ENCODE results near the gene NEDD1. TPM values are rescaled to one million over a fixed set of nuclear protein-coding genes. Genes with fewer than 3 reads are reported as not detected.

The NEDD1 gene
- total RNA-seq, 1 experiment from 2014 or later: 17.2 TPM

DNA sequence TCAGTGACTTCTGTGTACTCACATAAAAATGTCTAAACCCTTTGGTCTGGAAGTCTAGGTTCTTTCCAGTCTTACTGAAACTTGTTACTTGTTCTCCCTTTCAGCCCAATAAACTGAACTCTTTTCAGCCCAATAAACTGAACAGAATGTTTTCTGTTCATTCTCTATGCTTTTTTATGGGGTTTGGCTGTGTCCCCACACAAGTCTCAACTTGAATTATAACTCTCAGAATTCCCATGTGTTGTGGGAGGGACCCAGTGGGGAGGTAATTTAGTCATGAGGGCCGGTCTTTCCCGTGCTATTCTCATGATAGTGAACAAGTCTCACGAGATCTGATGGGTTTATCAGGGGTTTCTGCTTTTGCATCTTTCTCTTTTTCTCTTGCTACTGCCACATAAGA is 15.0 kb upstream of the NEDD1 start:
- H2BK15ac ChIP-seq (ENCODE audit: low read depth, low read length): no peak overlapping the region
- no peak overlapping the region for H3T11ph ChIP-seq (ENCODE audit: low read length)
- no peak overlapping the region for H3K4me2 ChIP-seq (ENCODE audit: insufficient read depth, insufficient read length, low read length)
- no peak overlapping the region for H2AK5ac ChIP-seq (ENCODE audit: insufficient read length, low read length)
- TF ChIP-seq, protein P1, sequence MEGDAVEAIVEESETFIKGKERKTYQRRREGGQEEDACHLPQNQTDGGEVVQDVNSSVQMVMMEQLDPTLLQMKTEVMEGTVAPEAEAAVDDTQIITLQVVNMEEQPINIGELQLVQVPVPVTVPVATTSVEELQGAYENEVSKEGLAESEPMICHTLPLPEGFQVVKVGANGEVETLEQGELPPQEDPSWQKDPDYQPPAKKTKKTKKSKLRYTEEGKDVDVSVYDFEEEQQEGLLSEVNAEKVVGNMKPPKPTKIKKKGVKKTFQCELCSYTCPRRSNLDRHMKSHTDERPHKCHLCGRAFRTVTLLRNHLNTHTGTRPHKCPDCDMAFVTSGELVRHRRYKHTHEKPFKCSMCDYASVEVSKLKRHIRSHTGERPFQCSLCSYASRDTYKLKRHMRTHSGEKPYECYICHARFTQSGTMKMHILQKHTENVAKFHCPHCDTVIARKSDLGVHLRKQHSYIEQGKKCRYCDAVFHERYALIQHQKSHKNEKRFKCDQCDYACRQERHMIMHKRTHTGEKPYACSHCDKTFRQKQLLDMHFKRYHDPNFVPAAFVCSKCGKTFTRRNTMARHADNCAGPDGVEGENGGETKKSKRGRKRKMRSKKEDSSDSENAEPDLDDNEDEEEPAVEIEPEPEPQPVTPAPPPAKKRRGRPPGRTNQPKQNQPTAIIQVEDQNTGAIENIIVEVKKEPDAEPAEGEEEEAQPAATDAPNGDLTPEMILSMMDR (conservative IDR thresholded peaks at IDR 0.05): no peak
- no peak overlapping the region for H3K56ac ChIP-seq (ENCODE audit: insufficient read length, low read depth, low read length)
- H3K9me3 Mint-ChIP-seq: peaks cover 14 to 19% of the 10 kb centered on the region in 2 experiments
- H3K23ac ChIP-seq (ENCODE audit: insufficient read length, low read depth, low read length): no peak overlapping the region
- peaks cover 4 to 12% of the 10 kb centered on the region in 2 experiments; a peak in 3 of 4 replicates for H3K4me1 Mint-ChIP-seq
- H4K91ac ChIP-seq (ENCODE audit: insufficient read length, low read depth, low read length): no peak overlapping the region
- H2BK20ac ChIP-seq (ENCODE audit: low read depth, low read length, poor library complexity, severe bottlenecking): no peak overlapping the region
- no peak overlapping the region for H2AFZ ChIP-seq (ENCODE audit: low read length)
- DNase-seq: no peak
- peaks cover 6 to 17% (median 7%) of the 10 kb centered on the region in 3 experiments; a peak in 6 of 7 replicates for H3K36me3 Mint-ChIP-seq (ENCODE audit: insufficient read depth in 1 of 3, low read depth in 3 of 3)
- H3K4me1 ChIP-seq (ENCODE audit: insufficient read depth, low read length): peaks cover 2% of the 10 kb centered on the region; the same call in 1 of the 2 replicates
- H4K5ac ChIP-seq (ENCODE audit: insufficient read length, low read depth, low read length): no peak overlapping the region
- no peak overlapping the region for H3K9ac ChIP-seq (ENCODE audit: extremely low read depth, insufficient read length, low read length)
- no peak overlapping the region for H2BK5ac ChIP-seq (ENCODE audit: insufficient read length, low read length)
- no peak overlapping the region for H2BK120ac ChIP-seq (ENCODE audit: low read depth, low read length, poor library complexity, severe bottlenecking)
- H3K9me3 ChIP-seq (ENCODE audit: control insufficient read depth, low read depth, low read length): no peaks in the 10 kb centered on the region
- H3K14ac ChIP-seq (ENCODE audit: insufficient read depth, low read length): no peak overlapping the region
- no peak overlapping the region for H3K18ac ChIP-seq (ENCODE audit: insufficient read length, low read depth, low read length)
- H3K27me3 Mint-ChIP-seq (ENCODE audit: low read depth): no peaks in the 10 kb centered on the region
- no peaks in the 10 kb centered on the region for H4K20me1 ChIP-seq (ENCODE audit: control insufficient read depth, insufficient read depth, insufficient read length)
- no peak overlapping the region for H3K4ac ChIP-seq (ENCODE audit: low read depth, low read length)
- no peak overlapping the region for H2BK12ac ChIP-seq (ENCODE audit: insufficient read length, low read depth, low read length)
- H3K27ac Mint-ChIP-seq: no peak overlapping the region
- H3K79me2 ChIP-seq (ENCODE audit: insufficient read depth, low read length): no peaks in the 10 kb centered on the region
- no CpG with 5 or more reads among the region's 3 CpGs for WGBS (ENCODE audit: extremely low coverage, insufficient read length, low lambda C conversion rate)
- H3K27ac ChIP-seq (ENCODE audit: insufficient read length, low read depth, low read length): no peak overlapping the region
- no peaks in the 10 kb centered on the region for H3K79me1 ChIP-seq (ENCODE audit: insufficient read depth, low read depth, low read length, poor library complexity, severe bottlenecking)
- H3K23me2 ChIP-seq (ENCODE audit: insufficient read length, low read depth, low read length, poor library complexity, severe bottlenecking): no peaks in the 10 kb centered on the region
- H3K27me3 ChIP-seq (ENCODE audit: insufficient read depth, low read length): no peaks in the 10 kb centered on the region
- H4K8ac ChIP-seq (replicated peaks; ENCODE audit: insufficient read length, low read depth, low read length): no peak overlapping the region
- no peak overlapping the region for H3K4me3 Mint-ChIP-seq

All from H9 (cell line).